Epithelial cell of proximal tubule (primary cell): Measurements from ENCODE around the gene RIN3. TPM values are rescaled to one million over a fixed set of nuclear protein-coding genes. Genes with fewer than 3 reads are reported as not detected.

Experiments
- DNase-seq: peaks from one replicate; pipeline ENCODE4 v3.0.0-alpha.2; 2011; ENCODE audit warnings: low read depth
- H3K4me3 ChIP-seq: 2 replicates; pipeline ENCODE4 v1.5.1; 2011; ENCODE audit warnings: low read depth, mild to moderate bottlenecking, low read length
- CTCF ChIP-seq: conservative IDR thresholded peaks from 2 replicates; pipeline ENCODE4 v1.5.1; 2012; ENCODE audit warnings: low read depth, mild to moderate bottlenecking, low read length
- total RNA-seq: library from RNA; depleted of rRNA; stranded (reverse); fragments of >200 nt; gene quantifications from 2 replicates; pipeline ENCODE4 v1.2.3, GENCODE V29; 2015

The RIN3 gene
- total RNA-seq, 1 donor from 2014 or later, result 7.4 TPM

GRCh38 chr14:92493024-92493423, 20.6 kb upstream of the RIN3 start:
- TF ChIP-seq CTCF, result no peak
- DNase-seq, result no peak
- H3K4me3 ChIP-seq, result no peak overlapping the region

- no peak overlapping the region for H3K4me3 ChIP-seq
- DNase-seq, result no peak
- no peak for TF ChIP-seq CTCF
Measured at GRCh38 chr14:92493492-92493891, 20.1 kb upstream of the RIN3 start.

- DNase-seq, result no peak
- no peak overlapping the region for H3K4me3 ChIP-seq
- no peak for TF ChIP-seq CTCF
Measured at GRCh38 chr14:92494512-92494911, 19.1 kb upstream of the RIN3 start.

GRCh38 chr14:92495027-92495426, 18.6 kb upstream of the RIN3 start:
- TF ChIP-seq CTCF, result no peak
- DNase-seq, result no peak
- H3K4me3 ChIP-seq, result no peak overlapping the region

GRCh38 chr14:92496191-92496857, 17.3 kb upstream of the RIN3 start:
- TF ChIP-seq CTCF, result no peak
- no peak overlapping the region for H3K4me3 ChIP-seq
- no peak for DNase-seq

GRCh38 chr14:92497391-92497790, 16.2 kb upstream of the RIN3 start:
- DNase-seq, result no peak
- TF ChIP-seq CTCF, result no peak

GRCh38 chr14:92499234-92499633, 14.3 kb upstream of the RIN3 start:
- DNase-seq, result no peak

More at GRCh38 chr14:92497391-92497790, 16.2 kb upstream of the RIN3 start:
- no peak overlapping the region for H3K4me3 ChIP-seq

More at GRCh38 chr14:92499234-92499633, 14.3 kb upstream of the RIN3 start:
- H3K4me3 ChIP-seq, result no peak overlapping the region
- no peak for TF ChIP-seq CTCF
